Measurements from ENCODE around the gene GZF1.

The GZF1 gene

GRCh38 chr20:23368316-23369071, 6.5 kb downstream of the GZF1 start:
- H3K4me3 ChIP-seq (ENCODE audit: low read depth, low read length) = no peak overlapping the region
- no peak for TF ChIP-seq MYC (IDR thresholded peaks at IDR 0.05; ENCODE audit: low read depth, low read length)
- TF ChIP-seq, protein P1, sequence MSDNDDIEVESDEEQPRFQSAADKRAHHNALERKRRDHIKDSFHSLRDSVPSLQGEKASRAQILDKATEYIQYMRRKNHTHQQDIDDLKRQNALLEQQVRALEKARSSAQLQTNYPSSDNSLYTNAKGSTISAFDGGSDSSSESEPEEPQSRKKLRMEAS (IDR thresholded peaks at IDR 0.05; ENCODE audit: low read depth, low read length) = no peak
- TF ChIP-seq POLR2A (IDR thresholded peaks at IDR 0.05; ENCODE audit: extremely low read depth, insufficient read length) = no peak
- TF ChIP-seq, protein P2, sequence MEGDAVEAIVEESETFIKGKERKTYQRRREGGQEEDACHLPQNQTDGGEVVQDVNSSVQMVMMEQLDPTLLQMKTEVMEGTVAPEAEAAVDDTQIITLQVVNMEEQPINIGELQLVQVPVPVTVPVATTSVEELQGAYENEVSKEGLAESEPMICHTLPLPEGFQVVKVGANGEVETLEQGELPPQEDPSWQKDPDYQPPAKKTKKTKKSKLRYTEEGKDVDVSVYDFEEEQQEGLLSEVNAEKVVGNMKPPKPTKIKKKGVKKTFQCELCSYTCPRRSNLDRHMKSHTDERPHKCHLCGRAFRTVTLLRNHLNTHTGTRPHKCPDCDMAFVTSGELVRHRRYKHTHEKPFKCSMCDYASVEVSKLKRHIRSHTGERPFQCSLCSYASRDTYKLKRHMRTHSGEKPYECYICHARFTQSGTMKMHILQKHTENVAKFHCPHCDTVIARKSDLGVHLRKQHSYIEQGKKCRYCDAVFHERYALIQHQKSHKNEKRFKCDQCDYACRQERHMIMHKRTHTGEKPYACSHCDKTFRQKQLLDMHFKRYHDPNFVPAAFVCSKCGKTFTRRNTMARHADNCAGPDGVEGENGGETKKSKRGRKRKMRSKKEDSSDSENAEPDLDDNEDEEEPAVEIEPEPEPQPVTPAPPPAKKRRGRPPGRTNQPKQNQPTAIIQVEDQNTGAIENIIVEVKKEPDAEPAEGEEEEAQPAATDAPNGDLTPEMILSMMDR (IDR thresholded peaks at IDR 0.05; ENCODE audit: low read depth, low read length) = no peak
- no peak for DNase-seq (ENCODE audit: low read depth)

DNA sequence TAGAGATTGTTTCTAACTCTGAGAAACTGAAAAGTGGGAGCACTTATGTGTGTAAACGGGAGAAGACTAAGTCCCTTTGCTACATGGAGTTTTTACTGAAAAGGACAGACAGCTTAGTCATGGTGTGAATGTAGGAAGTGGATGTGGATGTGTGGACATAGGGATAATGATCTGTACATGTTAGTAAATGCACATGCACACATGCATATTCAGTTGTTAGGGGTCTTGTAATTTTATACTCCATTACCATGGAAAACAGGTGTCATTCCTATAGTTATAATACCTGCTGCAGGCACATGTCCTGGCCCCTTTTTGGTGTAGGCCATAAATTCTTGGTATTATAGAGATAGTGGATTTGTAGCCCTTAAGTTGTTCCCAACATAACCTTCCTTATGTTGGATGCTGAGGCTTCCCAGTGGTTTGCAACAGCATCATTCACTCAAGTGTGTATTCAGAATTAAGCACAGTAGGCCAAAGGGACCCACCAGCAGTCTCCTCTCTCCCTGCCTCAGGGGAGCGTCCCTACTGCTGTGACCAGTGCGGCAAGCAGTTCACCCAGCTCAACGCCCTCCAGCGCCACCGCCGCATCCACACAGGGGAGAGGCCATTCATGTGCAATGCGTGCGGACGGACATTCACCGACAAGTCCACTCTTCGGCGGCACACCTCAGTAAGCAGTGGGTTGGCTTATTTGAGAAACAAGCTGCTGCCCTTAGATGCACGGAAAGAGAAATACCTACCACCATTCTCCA, 7.3 kb downstream of the GZF1 start:
- no peak overlapping the region for H3K4me3 ChIP-seq (ENCODE audit: low read depth, low read length)
- TF ChIP-seq, protein P1 (IDR thresholded peaks at IDR 0.05; ENCODE audit: low read depth, low read length) = no peak
- TF ChIP-seq, protein P2 (IDR thresholded peaks at IDR 0.05; ENCODE audit: low read depth, low read length) = no peak
- TF ChIP-seq POLR2A (IDR thresholded peaks at IDR 0.05; ENCODE audit: extremely low read depth, insufficient read length) (no peak), MYC (IDR thresholded peaks at IDR 0.05; ENCODE audit: low read depth, low read length) (no peak)
- DNase-seq (ENCODE audit: low read depth) = no peak

DNA sequence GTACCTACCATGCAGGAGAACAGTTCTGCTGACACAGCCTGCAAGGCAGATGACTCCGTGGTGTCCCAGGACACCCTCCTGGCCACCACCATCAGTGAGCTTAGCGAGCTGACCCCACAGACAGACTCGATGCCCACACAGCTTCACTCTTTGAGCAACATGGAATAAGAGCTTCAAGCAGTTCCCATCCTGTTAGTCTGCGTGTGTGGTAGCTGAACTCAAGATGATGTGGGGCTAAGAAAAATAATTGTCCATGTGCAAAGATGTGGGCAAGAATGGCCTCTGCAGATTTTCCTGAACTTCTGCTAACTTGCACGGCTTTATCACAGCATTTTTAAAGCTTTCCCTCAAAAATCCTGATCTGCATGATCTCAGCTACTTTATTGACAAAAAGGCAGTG, 8.3 kb downstream of the GZF1 start:
- H3K4me3 ChIP-seq (ENCODE audit: low read depth, low read length) = no peak overlapping the region
- TF ChIP-seq, protein P1 (IDR thresholded peaks at IDR 0.05; ENCODE audit: low read depth, low read length) = no peak
- TF ChIP-seq, protein P2 (IDR thresholded peaks at IDR 0.05; ENCODE audit: low read depth, low read length) = no peak
- no peak for TF ChIP-seq POLR2A (IDR thresholded peaks at IDR 0.05; ENCODE audit: extremely low read depth, insufficient read length)
- no peak for TF ChIP-seq MYC (IDR thresholded peaks at IDR 0.05; ENCODE audit: low read depth, low read length)
- no peak for DNase-seq (ENCODE audit: low read depth)

- TF ChIP-seq, protein P1 (IDR thresholded peaks at IDR 0.05; ENCODE audit: low read depth, low read length) = no peak
- TF ChIP-seq, protein P2 (IDR thresholded peaks at IDR 0.05; ENCODE audit: low read depth, low read length) = no peak
- TF ChIP-seq POLR2A (IDR thresholded peaks at IDR 0.05; ENCODE audit: extremely low read depth, insufficient read length) = no peak
- no peak for TF ChIP-seq MYC (IDR thresholded peaks at IDR 0.05; ENCODE audit: low read depth, low read length)
- no peak overlapping the region for H3K4me3 ChIP-seq (ENCODE audit: low read depth, low read length)
- no peak for DNase-seq (ENCODE audit: low read depth)
These were observed 8.9 kb downstream of the GZF1 start for GRCh38 chr20:23370873-23371272.

DNA sequence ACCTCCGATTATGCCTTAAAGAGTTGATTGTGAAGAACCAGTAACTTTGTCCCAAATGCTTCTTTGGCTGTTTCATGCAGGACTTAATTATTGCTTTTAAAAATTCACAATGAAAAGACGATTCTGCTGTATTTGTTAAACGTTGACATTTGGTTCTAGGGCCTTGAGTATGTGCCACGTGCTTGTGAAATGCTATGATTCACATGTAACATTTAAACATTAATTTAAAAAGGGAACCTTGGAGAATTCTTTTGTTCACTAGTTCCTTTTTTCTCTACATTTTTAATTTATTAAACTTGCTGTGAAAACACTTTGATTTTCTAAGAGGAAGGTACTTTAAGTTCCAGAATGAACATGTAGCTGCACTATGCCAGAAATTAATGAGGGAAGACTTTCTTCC, 9.5 kb downstream of the GZF1 start:
- no peak overlapping the region for H3K4me3 ChIP-seq (ENCODE audit: low read depth, low read length)
- no peak for DNase-seq (ENCODE audit: low read depth)
- TF ChIP-seq, protein P2 (IDR thresholded peaks at IDR 0.05; ENCODE audit: low read depth, low read length) = no peak
- TF ChIP-seq POLR2A (IDR thresholded peaks at IDR 0.05; ENCODE audit: extremely low read depth, insufficient read length) = no peak
